GM23338 (cell line): ENCODE measurements around the gene SNRPA. TPM values are rescaled to one million over a fixed set of nuclear protein-coding genes. Genes with fewer than 3 reads are reported as not detected.

Source experiments
- ATAC-seq: fragments of 200-7000 bp; cut with Tn5 transposase; 3 replicates; pipeline ENCODE4 v1.9.1; 2020
- DNase-seq: peaks from one replicate; pipeline ENCODE4 v3.0.0-alpha.2; 2015; ENCODE audit warnings: low spot score
- H2AFZ ChIP-seq: fragments of 200-600 bp; sonication (generic); 2 replicates; pipeline ENCODE4 v1.8.0; 2016; ENCODE audit warnings: antibody characterized with exemption, mild to moderate bottlenecking, moderate library complexity
- H3F3A ChIP-seq: fragments of 200-600 bp; sonication (generic); replicated peaks from 2 replicates; pipeline ENCODE4 v1.8.0; 2017; ENCODE audit warnings: antibody characterized with exemption, mixed run types, low read depth
- H3K27ac ChIP-seq: fragments of 200-600 bp; sonication (generic); 2 replicates; pipeline ENCODE4 v1.6.1; 2016; ENCODE audit warnings: low read depth
- H3K27me3 ChIP-seq: fragments of 200-600 bp; sonication (generic); 2 replicates; pipeline ENCODE4 v1.8.0; 2016; ENCODE audit warnings: mild to moderate bottlenecking, mixed run types, moderate library complexity; ENCODE audit not compliant: insufficient read depth
- H3K36me3 ChIP-seq: fragments of 200-600 bp; sonication (generic); 2 replicates; pipeline ENCODE4 v1.8.0; 2016; ENCODE audit warnings: mild to moderate bottlenecking; ENCODE audit not compliant: insufficient read depth
- H3K4me1 ChIP-seq: fragments of 200-600 bp; sonication (generic); 2 replicates; pipeline ENCODE4 v1.8.0; 2016; ENCODE audit warnings: mild to moderate bottlenecking, moderate library complexity; ENCODE audit not compliant: insufficient read depth
- H3K4me2 ChIP-seq: fragments of 200-600 bp; sonication (generic); 2 replicates; pipeline ENCODE4 v1.7.1; 2017; ENCODE audit warnings: mixed run types
- H3K4me3 ChIP-seq: fragments of 200-600 bp; sonication (generic); 2 replicates; pipeline ENCODE4 v1.6.1; 2016; ENCODE audit warnings: mixed run types
- H3K79me2 ChIP-seq: fragments of 200-600 bp; sonication (generic); replicated peaks from 2 replicates; pipeline ENCODE4 v1.8.0; 2017; ENCODE audit warnings: mild to moderate bottlenecking; ENCODE audit not compliant: insufficient read depth
- H3K9me2 ChIP-seq: fragments of 200-600 bp; sonication (generic); 2 replicates; pipeline ENCODE4 v1.8.0; 2017; ENCODE audit not compliant: insufficient read depth
- H4K20me1 ChIP-seq: fragments of 200-600 bp; sonication (generic); replicated peaks from 2 replicates; pipeline ENCODE4 v1.8.0; 2017; ENCODE audit warnings: mild to moderate bottlenecking; ENCODE audit not compliant: insufficient read depth
- H3K27ac Mint-ChIP-seq: 2 replicates; pipeline ENCODE4 v1.8.0; 2020; ENCODE audit warnings: inconsistent platforms, mild to moderate bottlenecking, moderate library complexity, mixed read lengths
- H3K27me3 Mint-ChIP-seq: 3 replicates; pipeline ENCODE4 v1.8.0; 2022; ENCODE audit warnings: low read depth, mild to moderate bottlenecking, moderate library complexity, mixed read lengths, inconsistent platforms; ENCODE audit not compliant: insufficient read depth, poor library complexity
- H3K36me3 Mint-ChIP-seq: 3 replicates; pipeline ENCODE4 v1.8.0; 2021; ENCODE audit warnings: low read depth, mild to moderate bottlenecking, inconsistent platforms, moderate library complexity, mixed read lengths
- H3K4me1 Mint-ChIP-seq: 3 replicates; pipeline ENCODE4 v1.8.0; 2020; ENCODE audit warnings: mild to moderate bottlenecking, inconsistent platforms, mixed read lengths
- H3K4me3 Mint-ChIP-seq: 3 replicates; pipeline ENCODE4 v1.8.0; 2021; ENCODE audit warnings: moderate library complexity, mild to moderate bottlenecking, inconsistent platforms, mixed read lengths
- H3K9me3 Mint-ChIP-seq: 3 replicates; pipeline ENCODE4 v1.8.0; 2020; ENCODE audit warnings: moderate library complexity, mild to moderate bottlenecking, inconsistent platforms, mixed read lengths
- CREB1 ChIP-seq: fragments of 250-450 bp; sonication (Bioruptor Pico); IDR thresholded peaks from 2 replicates; pipeline ENCODE4 v1.5.0; 2020; ENCODE audit warnings: low read depth, mild to moderate bottlenecking, moderate library complexity
- ETS1 ChIP-seq: IDR thresholded peaks from 2 replicates; pipeline ENCODE4 v1.6.1; 2016; ENCODE audit warnings: antibody characterized with exemption
- EZH2 ChIP-seq: fragments of 200-600 bp; sonication (generic); IDR thresholded peaks from one replicate; pipeline ENCODE4 v1.8.0; 2017; ENCODE audit warnings: antibody characterized with exemption, mild to moderate bottlenecking, low read depth; ENCODE audit not compliant: unreplicated experiment
- EZH2phosphoT487 ChIP-seq: fragments of 200-600 bp; sonication (generic); IDR thresholded peaks from one replicate; pipeline ENCODE4 v1.8.1; 2018; ENCODE audit warnings: antibody characterized with exemption; ENCODE audit not compliant: unreplicated experiment
- JUNB ChIP-seq: IDR thresholded peaks from one replicate; pipeline ENCODE4 v1.6.1; 2016; ENCODE audit warnings: antibody characterized with exemption; ENCODE audit not compliant: unreplicated experiment
- NANOG ChIP-seq: IDR thresholded peaks from 2 replicates; pipeline ENCODE4 v1.6.1; 2016; ENCODE audit warnings: antibody characterized with exemption, borderline replicate concordance
- POLR2AphosphoS5 ChIP-seq: IDR thresholded peaks from 2 replicates; pipeline ENCODE4 v1.6.1; 2016; ENCODE audit warnings: antibody characterized with exemption, low read depth
- REST ChIP-seq: IDR thresholded peaks from one replicate; pipeline ENCODE4 v1.6.1; 2018; ENCODE audit warnings: antibody characterized with exemption; ENCODE audit not compliant: unreplicated experiment
- STAT1 ChIP-seq: IDR thresholded peaks from one replicate; pipeline ENCODE4 v1.6.1; 2016; ENCODE audit warnings: antibody characterized with exemption; ENCODE audit not compliant: unreplicated experiment
- ZNF114 ChIP-seq: fragments of 250-450 bp; sonication (Bioruptor Pico); IDR thresholded peaks from 2 replicates; pipeline ENCODE4 v1.5.0; 2020; ENCODE audit warnings: mild to moderate bottlenecking, moderate library complexity
- ZNF331 ChIP-seq: fragments of 250-450 bp; sonication (Bioruptor Pico); IDR thresholded peaks from 2 replicates; pipeline ENCODE4 v1.5.0; 2020; ENCODE audit warnings: low read depth, mild to moderate bottlenecking, moderate library complexity
- ZNF462 ChIP-seq: fragments of 250-450 bp; sonication (Bioruptor Pico); IDR thresholded peaks from 2 replicates; pipeline ENCODE4 v1.5.0; 2020; ENCODE audit warnings: mild to moderate bottlenecking, moderate library complexity
- polyA plus RNA-seq: library from polyadenylated mRNA; unstranded; fragments of >200 nt; fragmentation: Nextera tagmentation; extraction: Ambion mirVana; gene quantifications from 2 replicates; pipeline ENCODE4 v1.2.1, GENCODE V29; 2016
- total RNA-seq: library from RNA; depleted of rRNA; stranded (reverse); fragments of >200 nt; shearing (Covaris generic); gene quantifications from 2 replicates; pipeline ENCODE4 v1.2.3, GENCODE V29; 2014
- TF ChIP-seq, protein P1 (sequence below), 2 experiments: fragments of 200-600 bp in 1 of 2; sonication (generic) in 1 of 2; conservative IDR thresholded peaks; 2 replicates each; pipeline versions ENCODE4 v1.5.1 to v1.6.1; 2016 to 2017; ENCODE audit warnings: antibody characterized with exemption in 2 of 2, low read depth in 2 of 2, mild to moderate bottlenecking in 2 of 2, moderate library complexity in 1 of 2

Gene SNRPA
- total and polyA plus RNA-seq, 2 experiments from 2014 or later: 295 to 326 TPM

DNA sequence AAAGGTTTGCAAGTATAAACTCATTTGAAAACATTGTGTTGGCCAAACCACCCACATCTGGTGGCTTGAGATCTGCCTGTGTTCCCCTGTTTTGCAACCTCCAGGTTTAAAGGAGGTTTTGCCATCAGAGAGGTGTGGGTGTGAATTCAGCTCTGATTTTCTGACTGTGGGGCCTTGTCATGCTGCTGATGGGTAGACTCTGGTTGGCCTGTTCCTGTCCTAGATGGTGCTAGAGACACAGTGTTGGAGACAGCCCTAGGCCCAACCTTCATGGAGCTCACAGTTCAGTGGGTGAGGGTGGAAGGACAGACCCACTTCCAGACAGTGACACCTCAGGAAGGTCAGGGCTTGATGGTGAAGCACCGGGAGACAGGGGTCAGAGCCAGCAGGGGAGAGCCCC, 34.5 kb downstream of the SNRPA start:
- Histone ChIP-seq H3F3A (no peaks in the 10 kb centered on the region), H3K27ac (no peak overlapping the region), H3K4me1 (no peaks in the 10 kb centered on the region), H3K4me2 (no peak overlapping the region), H3K36me3 (no peaks in the 10 kb centered on the region), H3K27me3 (no peaks in the 10 kb centered on the region), H2AFZ (no peak overlapping the region), H3K79me2 (no peaks in the 10 kb centered on the region), H4K20me1 (no peaks in the 10 kb centered on the region), H3K9me2 (no peaks in the 10 kb centered on the region), H3K4me3 (no peak overlapping the region)
- H3K36me3 Mint-ChIP-seq: peaks cover 16% of the 10 kb centered on the region
- H3K27ac Mint-ChIP-seq: no peak overlapping the region
- no peak for ATAC-seq
- H3K4me3 Mint-ChIP-seq: no peak overlapping the region
- H3K27me3 Mint-ChIP-seq: peaks cover 8% of the 10 kb centered on the region
- TF ChIP-seq ZNF331 (CRISPR knock-in tag) (no peak), EZH2phosphoT487 (no peak), ZNF114 (CRISPR knock-in tag) (no peak), POLR2AphosphoS5 (no peak), REST (no peak), CREB1 (CRISPR knock-in tag) (no peak), EZH2 (no peak), NANOG (no peak), ETS1 (no peak), STAT1 (no peak), JUNB (no peak), ZNF462 (CRISPR knock-in tag) (no peak)
- TF ChIP-seq, protein P1, sequence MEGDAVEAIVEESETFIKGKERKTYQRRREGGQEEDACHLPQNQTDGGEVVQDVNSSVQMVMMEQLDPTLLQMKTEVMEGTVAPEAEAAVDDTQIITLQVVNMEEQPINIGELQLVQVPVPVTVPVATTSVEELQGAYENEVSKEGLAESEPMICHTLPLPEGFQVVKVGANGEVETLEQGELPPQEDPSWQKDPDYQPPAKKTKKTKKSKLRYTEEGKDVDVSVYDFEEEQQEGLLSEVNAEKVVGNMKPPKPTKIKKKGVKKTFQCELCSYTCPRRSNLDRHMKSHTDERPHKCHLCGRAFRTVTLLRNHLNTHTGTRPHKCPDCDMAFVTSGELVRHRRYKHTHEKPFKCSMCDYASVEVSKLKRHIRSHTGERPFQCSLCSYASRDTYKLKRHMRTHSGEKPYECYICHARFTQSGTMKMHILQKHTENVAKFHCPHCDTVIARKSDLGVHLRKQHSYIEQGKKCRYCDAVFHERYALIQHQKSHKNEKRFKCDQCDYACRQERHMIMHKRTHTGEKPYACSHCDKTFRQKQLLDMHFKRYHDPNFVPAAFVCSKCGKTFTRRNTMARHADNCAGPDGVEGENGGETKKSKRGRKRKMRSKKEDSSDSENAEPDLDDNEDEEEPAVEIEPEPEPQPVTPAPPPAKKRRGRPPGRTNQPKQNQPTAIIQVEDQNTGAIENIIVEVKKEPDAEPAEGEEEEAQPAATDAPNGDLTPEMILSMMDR (conservative IDR thresholded peaks at IDR 0.05; ENCODE audit: low read depth in 2 of 2): no peak
- peaks cover 3% of the 10 kb centered on the region for H3K4me1 Mint-ChIP-seq
- no peak for DNase-seq
- H3K9me3 Mint-ChIP-seq: no peaks in the 10 kb centered on the region; the same call in 2 of the 3 replicates
